Measurements from ENCODE around the gene GRK6.

- TF ChIP-seq CTCF (IDR thresholded peaks at IDR 0.05) (no peak), POLR2A (IDR thresholded peaks at IDR 0.05) (no peak)
These were observed 45.7 kb upstream of the GRK6 start for GRCh38 chr5:177380805-177381126.

Measured in tibial nerve (tissue), 3 donors.